Trophoblast cell (in vitro differentiated cells and primary cell): Measurements from ENCODE around the gene TSC22D3.

Experiments
- DNase-seq, 2 donors: peaks; one replicate each; pipeline ENCODE4 v3.0.0-alpha.2; 2016
- H2AFZ ChIP-seq: 2 replicates; pipeline ENCODE4 v1.6.1; 2013; ENCODE audit warnings: low read length, moderate library complexity, mild to moderate bottlenecking; ENCODE audit not compliant: insufficient read depth, poor library complexity
- H2AK5ac ChIP-seq: 2 replicates; pipeline ENCODE4 v1.6.1; 2013; ENCODE audit warnings: mild to moderate bottlenecking, low read length
- H2BK120ac ChIP-seq: 2 replicates; pipeline ENCODE4 v1.6.1; 2013; ENCODE audit warnings: low read length, mild to moderate bottlenecking, moderate library complexity; ENCODE audit not compliant: insufficient read depth, poor library complexity
- H2BK12ac ChIP-seq: 2 replicates; pipeline ENCODE4 v1.6.1; 2013; ENCODE audit warnings: mild to moderate bottlenecking, low read length, moderate library complexity
- H2BK5ac ChIP-seq: 2 replicates; pipeline ENCODE4 v1.6.1; 2013; ENCODE audit warnings: low read length, low read depth, moderate library complexity, mild to moderate bottlenecking; ENCODE audit not compliant: poor library complexity
- H3K14ac ChIP-seq: 2 replicates; pipeline ENCODE4 v1.6.1; 2013; ENCODE audit warnings: mild to moderate bottlenecking, low read length
- H3K18ac ChIP-seq: 2 replicates; pipeline ENCODE4 v1.6.1; 2013; ENCODE audit warnings: mild to moderate bottlenecking, low read length
- H3K23ac ChIP-seq: 2 replicates; pipeline ENCODE4 v1.6.1; 2013; ENCODE audit warnings: low read length
- H3K27ac ChIP-seq: 2 replicates; pipeline ENCODE4 v1.5.1; 2013; ENCODE audit warnings: low read depth, mild to moderate bottlenecking, inconsistent platforms, low read length, moderate library complexity
- H3K27me3 ChIP-seq: 2 replicates; pipeline ENCODE4 v1.6.1; 2013; ENCODE audit warnings: inconsistent platforms, mild to moderate bottlenecking, low read length, moderate library complexity; ENCODE audit not compliant: insufficient read depth
- H3K36me3 ChIP-seq, 2 experiments: 1 replicate in 1 of 2; 2 replicates in 1 of 2; pipeline ENCODE4 v1.6.1; 2013; ENCODE audit warnings: low read length in 2 of 2, mild to moderate bottlenecking in 2 of 2, moderate library complexity in 1 of 2; ENCODE audit not compliant: insufficient read depth in 2 of 2, control insufficient read depth in 1 of 2
- H3K4ac ChIP-seq: 2 replicates; pipeline ENCODE4 v1.6.1; 2013; ENCODE audit warnings: low read depth, mild to moderate bottlenecking, low read length, moderate library complexity
- H3K4me1 ChIP-seq, 2 experiments: 1 replicate in 1 of 2; 2 replicates in 1 of 2; pipeline ENCODE4 v1.6.1; 2013; ENCODE audit warnings: low read length in 2 of 2, mild to moderate bottlenecking in 2 of 2, moderate library complexity in 1 of 2; ENCODE audit not compliant: insufficient read depth in 2 of 2, control insufficient read depth in 1 of 2
- H3K4me2 ChIP-seq: 2 replicates; pipeline ENCODE4 v1.6.1; 2013; ENCODE audit warnings: inconsistent platforms, mild to moderate bottlenecking, low read length, moderate library complexity
- H3K4me3 ChIP-seq: 2 replicates; pipeline ENCODE4 v1.5.1; 2013; ENCODE audit warnings: mild to moderate bottlenecking, low read depth, low read length, inconsistent platforms
- H3K79me1 ChIP-seq: one replicate; pipeline ENCODE4 v1.6.1; 2013; ENCODE audit warnings: low read length
- H3K79me2 ChIP-seq: 2 replicates; pipeline ENCODE4 v1.6.1; 2013; ENCODE audit warnings: low read length, mild to moderate bottlenecking; ENCODE audit not compliant: control insufficient read depth, insufficient read depth, poor library complexity
- H3K9ac ChIP-seq: 2 replicates; pipeline ENCODE4 v1.6.1; 2013; ENCODE audit warnings: mild to moderate bottlenecking, low read length
- H3K9me3 ChIP-seq: 2 replicates; pipeline ENCODE4 v1.6.1; 2013; ENCODE audit warnings: low read depth, mild to moderate bottlenecking, control low read depth, inconsistent platforms, low read length; ENCODE audit not compliant: insufficient read depth
- H4K12ac ChIP-seq: 2 replicates; pipeline ENCODE4 v1.6.1; 2013; ENCODE audit warnings: low read depth, mild to moderate bottlenecking, low read length, moderate library complexity
- H4K8ac ChIP-seq: 2 replicates; pipeline ENCODE4 v1.6.1; 2013; ENCODE audit warnings: low read depth, mild to moderate bottlenecking, low read length, moderate library complexity
- H4K91ac ChIP-seq: one replicate; pipeline ENCODE4 v1.6.1; 2013; ENCODE audit warnings: low read depth, mild to moderate bottlenecking, low read length, moderate library complexity
- WGBS: extraction: QIAGEN DNeasy Blood & Tissue Kit; methylation state at CpG from one replicate; pipeline ENCODE4 v1.1.7; 2013; ENCODE audit warnings: missing lambda C conversion rate; ENCODE audit not compliant: insufficient read length, insufficient coverage; ENCODE audit errors: extremely low coverage; 5-methylcytosine and 5-hydroxymethylcytosine counted together

The TSC22D3 gene

DNA sequence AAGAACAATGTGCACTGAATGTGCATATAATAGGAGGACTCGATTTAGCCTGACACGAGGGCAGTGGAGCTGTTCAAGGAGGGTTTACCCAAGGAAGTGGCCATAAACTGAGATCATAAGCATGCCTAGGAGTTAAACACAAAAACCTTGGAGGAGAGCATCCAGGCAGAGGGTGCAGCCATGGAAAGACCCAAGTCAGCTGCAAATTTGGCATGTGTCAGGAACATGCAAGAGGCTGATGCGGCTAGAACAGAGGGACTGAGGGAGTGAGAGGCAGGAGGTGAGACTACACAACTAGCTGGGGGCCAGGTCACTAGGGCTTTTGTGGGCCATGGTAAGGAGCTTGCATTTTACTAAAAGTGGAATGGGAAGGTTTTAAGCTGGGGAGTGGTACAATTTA is 91.7 kb downstream of the TSC22D3 start:
- Histone ChIP-seq H3K23ac (no peak overlapping the region), H3K9ac (no peak overlapping the region), H4K12ac (no peak overlapping the region), H3K79me2 (no peaks in the 10 kb centered on the region), H3K27ac (no peak overlapping the region), H3K4me2 (no peak overlapping the region), H2BK12ac (no peak overlapping the region), H3K4me3 (no peak overlapping the region), H2BK5ac (no peak overlapping the region), H3K4me1 (no peaks in the 10 kb centered on the region), H3K18ac (no peak overlapping the region), H3K79me1 (no peaks in the 10 kb centered on the region), H2AFZ (no peak overlapping the region), H2BK120ac (no peak overlapping the region), H3K36me3 (no peaks in the 10 kb centered on the region), H4K91ac (no peak overlapping the region), H3K14ac (no peak overlapping the region), H3K27me3 (no peaks in the 10 kb centered on the region), H2AK5ac (no peak overlapping the region), H3K4ac (no peak overlapping the region), H4K8ac (no peak overlapping the region), H3K9me3 (no peaks in the 10 kb centered on the region)
- DNase-seq, result no peak
- no CpG with 5 or more reads among the region's 3 CpGs for WGBS

DNA sequence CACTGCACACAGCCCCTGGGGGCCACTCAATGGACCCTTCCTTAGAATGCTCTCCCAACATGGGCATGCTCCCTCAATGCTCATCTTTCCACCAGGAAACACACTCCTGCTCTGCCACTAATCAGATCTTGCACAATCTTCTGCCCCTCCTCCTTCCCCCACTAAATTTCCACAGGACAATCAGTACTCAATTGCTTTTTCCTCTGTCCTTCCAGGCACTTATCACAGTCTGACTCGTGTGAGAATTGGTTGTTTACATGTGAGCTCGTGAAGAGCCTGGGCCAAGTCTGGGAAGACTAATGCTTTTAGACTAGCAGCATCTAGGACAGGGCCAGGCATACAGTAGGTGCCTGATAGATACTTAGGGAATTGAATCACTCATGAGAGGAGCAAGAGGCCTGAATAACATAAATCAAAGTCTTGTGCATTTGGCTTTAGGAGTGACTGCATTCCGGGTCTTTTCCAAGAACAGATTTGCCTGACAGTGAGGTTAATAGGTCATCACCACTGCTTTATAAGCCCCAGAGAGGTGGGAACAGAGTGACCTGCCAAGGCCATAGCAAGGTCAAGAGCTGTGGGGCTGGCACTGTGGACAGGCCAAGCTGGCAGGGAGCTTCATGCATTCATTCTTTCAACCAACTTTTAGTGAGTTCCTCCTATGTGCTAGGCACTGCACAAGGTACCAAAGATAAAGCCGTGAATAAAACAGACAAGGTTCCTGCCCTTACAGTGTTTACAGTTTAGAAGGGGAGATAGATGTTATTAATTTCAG is 92.3 kb downstream of the TSC22D3 start:
- Histone ChIP-seq H3K4me3 (no peak overlapping the region), H3K9ac (no peak overlapping the region), H3K14ac (no peak overlapping the region), H3K79me2 (no peaks in the 10 kb centered on the region), H3K4me2 (no peak overlapping the region), H4K8ac (no peak overlapping the region), H2BK5ac (no peak overlapping the region), H4K12ac (no peak overlapping the region), H2AFZ (no peak overlapping the region), H3K79me1 (no peaks in the 10 kb centered on the region), H3K27me3 (no peaks in the 10 kb centered on the region), H3K4me1 (no peaks in the 10 kb centered on the region), H3K9me3 (no peaks in the 10 kb centered on the region), H3K4ac (no peak overlapping the region), H3K36me3 (no peaks in the 10 kb centered on the region), H3K18ac (no peak overlapping the region), H2BK120ac (no peak overlapping the region), H3K27ac (no peak overlapping the region), H2AK5ac (no peak overlapping the region), H2BK12ac (no peak overlapping the region), H4K91ac (no peak overlapping the region), H3K23ac (no peak overlapping the region)
- no CpG with 5 or more reads among the region's 4 CpGs for WGBS
- no peak for DNase-seq

DNA sequence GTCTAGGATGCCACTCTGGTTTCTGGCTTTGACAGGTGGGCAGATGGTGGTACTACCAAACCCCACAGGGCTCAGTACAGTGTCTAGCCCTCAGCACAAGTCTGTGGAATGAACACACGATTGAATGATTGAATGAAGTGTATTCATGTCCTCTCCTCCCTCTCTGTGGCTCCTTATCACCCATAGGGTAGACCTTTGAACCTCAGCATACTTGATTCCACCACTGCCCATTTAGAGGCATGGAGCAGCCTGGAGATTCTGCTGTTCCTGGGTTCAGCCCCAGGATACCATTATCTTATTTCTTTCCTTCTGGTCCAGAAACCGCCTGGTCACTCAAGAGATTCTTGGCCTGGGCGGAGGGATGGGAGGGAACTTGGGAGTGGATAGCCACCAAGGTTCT is 93.3 kb downstream of the TSC22D3 start:
- Histone ChIP-seq H2BK12ac (no peak overlapping the region), H4K12ac (no peak overlapping the region), H3K14ac (no peak overlapping the region), H3K18ac (no peak overlapping the region), H3K36me3 (no peaks in the 10 kb centered on the region), H3K27me3 (no peaks in the 10 kb centered on the region), H3K9ac (no peak overlapping the region), H3K23ac (no peak overlapping the region), H3K4me3 (no peak overlapping the region), H3K4me2 (no peak overlapping the region), H2AFZ (no peak overlapping the region), H3K27ac (no peak overlapping the region), H3K4me1 (no peaks in the 10 kb centered on the region), H3K79me2 (no peaks in the 10 kb centered on the region), H3K79me1 (no peaks in the 10 kb centered on the region), H3K4ac (no peak overlapping the region), H2AK5ac (no peak overlapping the region), H4K91ac (no peak overlapping the region), H4K8ac (no peak overlapping the region), H3K9me3 (no peaks in the 10 kb centered on the region), H2BK120ac (no peak overlapping the region), H2BK5ac (no peak overlapping the region)
- no CpG with 5 or more reads among the region's 3 CpGs for WGBS
- DNase-seq, result no peak

DNA sequence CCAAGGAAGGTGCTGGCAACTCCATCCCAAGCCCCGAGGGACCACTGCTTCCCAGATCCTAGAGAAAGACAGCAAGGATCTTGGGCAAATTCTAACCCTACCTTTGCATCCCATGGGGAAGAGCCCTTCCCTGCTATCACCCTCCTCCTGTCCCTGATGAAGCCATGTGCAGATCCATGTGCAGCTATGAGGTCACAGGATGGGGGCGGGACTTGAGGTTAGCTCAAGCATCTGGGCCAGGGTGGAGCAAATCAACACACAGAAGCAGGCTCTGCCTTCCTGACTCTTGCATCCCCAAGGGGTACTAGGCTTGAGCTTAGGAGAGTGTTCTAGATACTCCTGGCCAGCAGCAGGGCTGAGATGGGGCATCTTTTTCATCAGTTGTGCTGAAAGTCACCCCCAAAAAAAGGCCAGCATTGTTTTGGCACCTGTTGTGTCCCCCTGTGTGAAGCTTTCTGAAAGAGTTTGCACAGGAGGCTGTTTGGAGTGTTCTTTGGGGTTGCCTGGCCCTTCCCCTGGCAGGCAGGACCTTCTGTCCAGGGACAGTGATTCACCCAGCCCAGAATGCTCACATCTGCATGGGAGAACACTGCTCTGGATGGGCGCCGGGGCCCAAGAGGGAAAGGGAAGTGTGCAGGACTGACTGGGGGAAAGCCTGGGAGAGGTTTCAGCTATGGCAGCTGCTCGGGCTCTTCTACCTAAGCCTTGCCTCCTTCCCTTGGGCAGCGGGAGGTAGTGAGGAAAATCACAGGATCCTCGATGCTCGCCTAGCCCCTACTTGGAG is 96.4 kb downstream of the TSC22D3 start:
- Histone ChIP-seq H2BK12ac (no peak overlapping the region), H3K36me3 (no peaks in the 10 kb centered on the region), H3K23ac (no peak overlapping the region), H3K79me2 (no peaks in the 10 kb centered on the region), H3K14ac (no peak overlapping the region), H3K4ac (no peak overlapping the region), H3K27ac (no peak overlapping the region), H3K4me1 (no peaks in the 10 kb centered on the region), H2BK120ac (no peak overlapping the region), H3K18ac (no peak overlapping the region), H3K79me1 (no peaks in the 10 kb centered on the region), H2BK5ac (no peak overlapping the region), H3K9ac (no peak overlapping the region), H2AFZ (no peak overlapping the region), H3K4me3 (no peak overlapping the region), H4K91ac (no peak overlapping the region), H3K4me2 (no peak overlapping the region), H4K12ac (no peak overlapping the region), H3K27me3 (no peaks in the 10 kb centered on the region), H3K9me3 (no peaks in the 10 kb centered on the region), H4K8ac (no peak overlapping the region), H2AK5ac (no peak overlapping the region)
- DNase-seq, result no peak
- WGBS, result no CpG with 5 or more reads among the region's 8 CpGs
